SKM-1 treated with dmso at 0.1 percent for 144 hours (cell line): ENCODE measurements around the gene RAP1GDS1.
"Not testable (repeated sequence)": the region's sequence is repeated elsewhere in the genome, so short reads cannot be mapped to it uniquely, and the experiment has no call there.

Experiments
- DNase-seq: peaks from one replicate; lab custom pipeline; 2025; ENCODE audit not compliant: unreplicated experiment; lab: John Stamatoyannopoulos, UW

Gene RAP1GDS1

GRCh38 chr4:98343626-98344025 is 82.4 kb downstream of the RAP1GDS1 start:
- no peak for DNase-seq

GRCh38 chr4:98345838-98346237 is 84.7 kb downstream of the RAP1GDS1 start:
- DNase-seq: no peak

DNA sequence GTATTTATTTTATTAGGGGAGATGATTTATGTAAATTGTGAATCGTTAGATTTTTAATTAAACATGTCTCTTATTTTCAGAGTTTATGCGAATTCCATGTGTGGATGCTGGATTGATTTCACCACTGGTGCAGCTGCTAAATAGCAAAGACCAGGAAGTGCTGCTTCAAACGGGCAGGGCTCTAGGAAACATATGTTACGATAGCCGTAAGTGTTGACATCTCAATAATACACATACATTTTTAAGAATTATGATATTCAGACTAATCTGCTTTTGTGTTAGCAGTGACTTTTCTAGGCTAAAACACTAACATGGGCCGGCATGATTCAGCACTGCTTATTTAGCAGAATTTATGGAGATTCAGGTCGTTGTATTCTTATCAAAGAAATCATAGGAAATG is 91.2 kb downstream of the RAP1GDS1 start:
- no peak for DNase-seq

- no peak for DNase-seq
Measured at GRCh38 chr4:98352940-98353339, 91.8 kb downstream of the RAP1GDS1 start.

DNA sequence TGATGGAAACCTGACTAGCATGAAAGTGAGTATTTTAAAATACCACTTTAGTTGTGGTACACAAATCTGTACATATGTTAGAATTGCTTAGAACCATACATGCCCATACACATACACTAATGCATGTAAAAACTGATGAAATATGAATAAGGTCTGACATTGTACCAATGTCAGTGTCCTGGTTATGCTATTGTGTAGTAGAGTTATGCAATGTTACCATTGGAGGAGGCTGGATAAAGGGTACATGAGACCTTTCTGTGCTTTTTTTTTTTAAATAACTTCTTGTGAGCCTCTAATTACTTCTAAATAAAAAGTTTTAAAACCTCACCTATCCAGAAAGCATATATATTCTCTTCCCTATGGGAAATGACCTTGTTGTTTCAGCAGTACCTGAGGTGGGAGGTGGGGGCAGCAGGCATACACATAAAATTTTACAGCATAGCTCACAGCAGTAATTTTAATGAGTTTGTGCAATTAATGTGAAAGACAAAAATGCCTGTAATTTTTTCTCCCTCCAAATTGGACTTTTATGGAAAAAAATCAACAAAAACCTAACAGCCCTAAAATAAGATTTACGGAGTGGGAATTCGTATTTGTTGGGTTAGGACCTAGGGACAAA is 97.6 kb downstream of the RAP1GDS1 start:
- DNase-seq: no peak

GRCh38 chr4:98359646-98360045 is 98.5 kb downstream of the RAP1GDS1 start:
- no peak for DNase-seq

- no peak for DNase-seq
Measured at GRCh38 chr4:98363431-98363830, 102.2 kb downstream of the RAP1GDS1 start.

GRCh38 chr4:98366275-98366674 is 105.1 kb downstream of the RAP1GDS1 start:
- not testable (repeated sequence) for DNase-seq

- DNase-seq: not testable (repeated sequence)
Measured at GRCh38 chr4:98368000-98368399, 106.8 kb downstream of the RAP1GDS1 start.

- DNase-seq: no peak
Measured at GRCh38 chr4:98369322-98369721, 108.1 kb downstream of the RAP1GDS1 start.

- no peak for DNase-seq
Measured at GRCh38 chr4:98374643-98375042, 113.5 kb downstream of the RAP1GDS1 start.

DNA sequence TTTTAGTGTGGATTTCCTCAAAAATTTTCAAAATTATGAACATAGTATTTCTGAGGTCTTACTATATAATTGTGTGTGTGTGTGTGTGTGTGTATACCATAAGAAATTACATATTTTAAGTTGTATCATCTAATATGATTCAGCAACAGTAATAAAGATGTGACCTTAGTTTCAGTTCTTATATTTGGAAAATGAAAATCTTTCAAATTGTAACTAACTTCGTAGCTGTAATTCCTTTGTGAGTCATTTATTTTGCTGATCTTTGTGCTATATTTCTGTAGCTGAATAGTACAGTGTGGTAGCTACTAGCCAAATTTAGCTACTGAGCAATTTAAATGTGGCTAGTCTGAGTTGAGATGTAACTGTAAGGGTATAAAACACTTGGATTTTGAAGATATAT is 116.4 kb downstream of the RAP1GDS1 start:
- no peak for DNase-seq

- no peak for DNase-seq
Measured at GRCh38 chr4:98381306-98381705, 120.1 kb downstream of the RAP1GDS1 start.

DNA sequence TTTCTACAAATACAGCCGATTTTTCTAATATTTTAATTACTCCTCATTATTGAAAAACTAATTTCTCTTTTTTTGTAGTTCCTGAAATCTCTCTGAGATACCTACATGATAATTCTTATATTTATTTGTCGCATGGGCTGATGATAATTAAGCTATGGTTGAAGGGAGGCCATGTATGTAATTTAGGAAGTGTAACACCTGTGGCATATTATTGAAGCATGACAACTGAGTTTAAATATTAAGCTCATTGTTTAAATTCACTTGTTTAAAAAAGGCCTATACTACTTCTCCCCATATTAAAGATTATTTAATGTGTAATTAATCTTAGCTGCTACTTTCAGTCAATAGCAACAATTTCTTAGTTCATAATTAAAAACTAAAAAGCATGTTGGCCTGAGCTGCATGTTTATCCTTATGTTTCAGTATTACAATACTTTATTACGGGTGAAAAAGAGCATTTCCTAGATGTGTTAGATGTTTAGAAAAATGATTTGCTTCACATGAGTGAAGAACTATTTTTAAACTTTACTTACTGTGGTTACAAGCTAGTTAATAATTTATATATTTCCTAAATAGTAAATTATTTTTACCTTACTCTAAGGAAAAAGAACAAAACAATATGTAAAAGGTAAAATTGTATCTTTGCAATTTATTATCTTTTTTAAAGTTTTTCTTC is 122.4 kb downstream of the RAP1GDS1 start:
- no peak for DNase-seq

DNA sequence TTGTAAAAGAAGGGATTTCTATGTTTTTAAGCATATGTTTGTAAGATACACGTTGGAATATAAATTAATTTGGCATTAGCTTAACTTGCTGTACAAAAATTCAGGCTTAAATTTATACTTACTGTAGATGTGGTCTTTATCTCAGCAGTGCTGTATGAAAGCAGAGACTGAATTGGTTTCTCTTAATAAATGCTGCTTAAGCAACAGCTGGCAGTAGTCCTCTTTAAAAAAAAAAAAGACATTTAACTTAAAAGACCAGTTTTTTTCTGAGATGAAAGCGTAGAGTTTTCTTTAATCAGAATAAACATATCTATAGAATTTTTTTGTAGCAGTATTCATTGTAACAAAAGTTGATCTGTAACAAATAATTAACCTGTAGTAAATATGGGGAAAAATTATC is 124.6 kb downstream of the RAP1GDS1 start:
- DNase-seq: no peak

DNA sequence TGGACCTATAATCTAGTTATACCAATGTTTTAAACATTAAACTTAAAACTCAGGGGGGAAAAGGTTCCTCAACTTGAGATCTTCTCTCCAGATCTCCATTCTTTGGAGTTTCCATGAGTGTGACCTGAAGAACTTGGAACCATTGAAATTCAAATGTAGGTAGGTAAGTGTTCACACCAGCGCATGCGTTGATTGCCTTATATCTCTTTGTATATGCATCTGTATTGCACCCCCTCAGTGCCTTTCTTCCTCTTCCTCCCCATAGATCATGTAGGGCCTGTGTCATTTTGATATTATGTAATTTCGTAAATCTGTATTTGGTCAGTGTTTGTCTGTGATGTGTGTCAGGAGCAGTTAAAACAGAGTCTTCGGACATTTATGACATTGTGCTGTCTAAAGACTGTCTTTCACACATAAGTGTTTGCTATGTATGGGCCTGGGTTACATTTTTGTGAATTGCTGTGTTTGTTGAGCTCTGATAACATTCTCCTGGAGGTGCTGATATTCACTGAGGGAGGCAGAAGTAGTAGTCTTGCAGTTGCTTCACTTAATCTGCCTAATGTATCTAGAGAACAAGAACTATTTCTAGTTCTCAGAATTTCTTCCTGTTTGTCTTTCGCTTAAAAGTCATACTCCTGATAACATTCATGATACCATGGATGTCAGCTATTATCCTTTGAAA is 126.3 kb downstream of the RAP1GDS1 start:
- no peak for DNase-seq

DNA sequence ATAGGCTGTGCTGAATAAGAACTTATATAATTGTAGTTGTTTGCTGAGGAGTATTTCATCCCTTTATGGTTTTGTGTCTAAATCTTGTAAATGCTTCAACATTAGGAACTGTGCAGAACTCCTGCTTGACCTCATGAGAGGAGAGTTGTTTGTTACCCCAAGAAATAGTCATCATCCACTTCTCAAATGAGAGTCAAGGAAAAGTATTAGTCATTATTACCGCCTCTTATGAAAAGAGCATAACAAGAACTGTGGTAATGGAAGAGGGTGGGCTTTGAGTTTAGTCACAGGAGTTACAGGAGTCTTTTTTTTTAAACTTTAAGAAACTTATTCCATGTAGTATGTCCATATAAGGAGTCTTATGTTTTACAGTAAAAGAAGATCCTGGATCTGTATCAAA is 132.9 kb downstream of the RAP1GDS1 start:
- DNase-seq: no peak

GRCh38 chr4:98399915-98400314 is 138.7 kb downstream of the RAP1GDS1 start:
- no peak for DNase-seq

GRCh38 chr4:98406819-98407218 is 145.6 kb downstream of the RAP1GDS1 start:
- no peak for DNase-seq

GRCh38 chr4:98411731-98412130 is 150.5 kb downstream of the RAP1GDS1 start:
- DNase-seq: no peak

DNA sequence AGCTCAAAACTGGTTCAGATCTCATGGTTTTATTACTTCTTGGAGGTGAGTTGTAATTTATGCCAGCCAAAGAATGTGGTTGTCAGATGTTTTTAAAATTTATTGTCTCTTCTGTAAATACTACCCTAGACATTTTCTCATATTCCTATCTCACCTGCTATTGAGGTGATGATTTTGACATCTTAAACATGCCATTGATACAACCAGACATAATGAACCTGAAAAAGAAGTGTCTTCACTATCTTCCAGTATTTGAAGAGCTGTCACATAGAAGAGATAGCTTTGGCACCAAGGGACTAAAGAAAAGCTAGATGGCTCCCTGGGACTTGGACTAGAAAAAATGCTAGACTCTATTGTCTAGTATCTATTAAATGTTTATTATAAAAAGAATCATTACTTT is 155.7 kb downstream of the RAP1GDS1 start:
- no peak for DNase-seq

GRCh38 chr4:98420151-98420550 is 159.0 kb downstream of the RAP1GDS1 start:
- not testable (repeated sequence) for DNase-seq
